Fibroblast of lung (primary cell): Measurements from ENCODE around the gene MIER2. TPM values are rescaled to one million over a fixed set of nuclear protein-coding genes. Genes with fewer than 3 reads are reported as not detected.

Experiments
- DNase-seq, 2 donors: peaks; one replicate each; pipeline versions ENCODE4 v3.0.0 to v3.0.0-alpha.2; 2010; ENCODE audit warnings: low read depth in 2 of 2
- H2AFZ ChIP-seq: 2 replicates; pipeline ENCODE4 v1.5.1; 2012; ENCODE audit warnings: low read length, control low read depth, inconsistent platforms
- H3K27ac ChIP-seq: 2 replicates; pipeline ENCODE4 v1.5.1; 2011; ENCODE audit warnings: low read length, control low read depth; ENCODE audit not compliant: insufficient read depth
- H3K27me3 ChIP-seq: 2 replicates; pipeline ENCODE4 v1.5.1; 2011; ENCODE audit warnings: mild to moderate bottlenecking, low read length; ENCODE audit not compliant: control insufficient read depth, insufficient read depth
- H3K36me3 ChIP-seq: 2 replicates; pipeline ENCODE4 v1.5.1; 2011; ENCODE audit warnings: low read length; ENCODE audit not compliant: control insufficient read depth, insufficient read depth
- H3K4me1 ChIP-seq: 2 replicates; pipeline ENCODE4 v1.5.1; 2011; ENCODE audit warnings: low read length; ENCODE audit not compliant: control insufficient read depth, insufficient read depth; ENCODE audit errors: extremely low read depth
- H3K4me2 ChIP-seq: 2 replicates; pipeline ENCODE4 v1.5.1; 2011; ENCODE audit warnings: low read length, control low read depth; ENCODE audit not compliant: insufficient read depth; ENCODE audit errors: extremely low read depth
- H3K4me3 ChIP-seq, 4 experiments: fragments of 200-600 bp in 1 of 4; sonication (generic) in 1 of 4; replicated peaks in 1 of 4; 2 replicates each; pipeline ENCODE4 v1.5.1; 2011 to 2016; ENCODE audit warnings: low read length in 4 of 4, low read depth in 3 of 4, mild to moderate bottlenecking in 3 of 4, control low read depth in 2 of 4, inconsistent platforms in 1 of 4, mixed read lengths in 1 of 4; ENCODE audit not compliant: insufficient read depth in 1 of 4; ENCODE audit errors: control extremely low read depth in 1 of 4
- H3K79me2 ChIP-seq: 2 replicates; pipeline ENCODE4 v1.5.1; 2012; ENCODE audit warnings: mild to moderate bottlenecking, low read length, inconsistent platforms; ENCODE audit not compliant: control insufficient read depth, insufficient read depth
- H3K9ac ChIP-seq: 2 replicates; pipeline ENCODE4 v1.5.1; 2011; ENCODE audit warnings: mild to moderate bottlenecking, low read length, control low read depth; ENCODE audit not compliant: insufficient read depth
- H3K9me3 ChIP-seq: 2 replicates; pipeline ENCODE4 v1.5.1; 2012; ENCODE audit warnings: low read depth, low read length; ENCODE audit not compliant: control insufficient read depth, insufficient read depth
- H4K20me1 ChIP-seq: 2 replicates; pipeline ENCODE4 v1.5.1; 2011; ENCODE audit warnings: low read length; ENCODE audit not compliant: control insufficient read depth, insufficient read depth; ENCODE audit errors: extremely low read depth
- CTCF ChIP-seq, 2 donors: IDR thresholded peaks in 1 of 2; conservative IDR thresholded peaks in 1 of 2; 1 replicate in 1 of 2; 2 replicates in 1 of 2; pipeline ENCODE4 v1.5.1; 2011 to 2012; ENCODE audit warnings: low read length in 2 of 2, control low read depth in 1 of 2, inconsistent platforms in 1 of 2, low read depth in 1 of 2, mild to moderate bottlenecking in 1 of 2
- EZH2 ChIP-seq: IDR thresholded peaks from 2 replicates; pipeline ENCODE4 v1.5.1; 2012; ENCODE audit warnings: low read length, control low read depth, mild to moderate bottlenecking; ENCODE audit errors: missing control alignments
- polyA plus RNA-seq, 2 donors: library from polyadenylated mRNA; depleted of rRNA in 1 of 2; stranded (reverse) in 1 of 2; unstranded in 1 of 2; fragments of >200 nt; gene quantifications; 2 replicates each; pipeline ENCODE4 v1.2.1, GENCODE V29; 2011 to 2012; ENCODE audit warnings: missing spikeins in 1 of 2
- total RNA-seq: library from RNA; depleted of rRNA; stranded (reverse); fragments of >200 nt; gene quantifications from 2 replicates; pipeline ENCODE4 v1.2.1, GENCODE V29; 2014

The MIER2 gene
- total and polyA plus RNA-seq, 2 donors (not counting 1 experiment from before 2014, with no cell fraction given): 13.7 to 20.6 TPM

- Histone ChIP-seq H3K4me3 (no peak overlapping the region), H3K36me3 (peaks cover 22% of the 10 kb centered on the region), H3K9ac (no peak overlapping the region), H3K79me2 (peaks cover 7% of the 10 kb centered on the region), H3K27me3 (no peaks in the 10 kb centered on the region), H3K9me3 (no peaks in the 10 kb centered on the region), H3K4me2 (no peak overlapping the region), H3K4me1 (no peaks in the 10 kb centered on the region), H4K20me1 (no peaks in the 10 kb centered on the region), H3K27ac (no peak overlapping the region), H2AFZ (no peak overlapping the region)
- TF ChIP-seq EZH2 (no peak), CTCF (conservative IDR thresholded peaks at IDR 0.05 in 1 of 2, IDR thresholded peaks at IDR 0.05 in 1 of 2; ENCODE audit: low read depth in 1 of 2, low read length in 2 of 2) (no peak)
- DNase-seq: no peak
Measured at GRCh38 chr19:313988-314815, 30.4 kb downstream of the MIER2 start.

- no peak for DNase-seq
- no peak overlapping the region for H3K9ac ChIP-seq
- no peak for TF ChIP-seq CTCF (conservative IDR thresholded peaks at IDR 0.05 in 1 of 2, IDR thresholded peaks at IDR 0.05 in 1 of 2; ENCODE audit: low read depth in 1 of 2, low read length in 2 of 2)
- TF ChIP-seq EZH2: no peak
- H4K20me1 ChIP-seq: no peaks in the 10 kb centered on the region
- peaks cover 7% of the 10 kb centered on the region for H3K79me2 ChIP-seq
- H3K4me3 ChIP-seq: no peak overlapping the region
- peaks cover 24% of the 10 kb centered on the region for H3K36me3 ChIP-seq
- no peaks in the 10 kb centered on the region for H3K4me1 ChIP-seq
- H3K9me3 ChIP-seq: no peaks in the 10 kb centered on the region
- H3K27ac ChIP-seq: no peak overlapping the region
- H3K4me2 ChIP-seq: no peak overlapping the region
- H2AFZ ChIP-seq: no peak overlapping the region
- H3K27me3 ChIP-seq: no peaks in the 10 kb centered on the region
Measured at GRCh38 chr19:313169-313987, 31.2 kb downstream of the MIER2 start.

- TF ChIP-seq CTCF (conservative IDR thresholded peaks at IDR 0.05 in 1 of 2, IDR thresholded peaks at IDR 0.05 in 1 of 2; ENCODE audit: low read depth in 1 of 2, low read length in 2 of 2): no peak
- TF ChIP-seq EZH2: no peak
- Histone ChIP-seq H3K27me3 (no peaks in the 10 kb centered on the region), H3K27ac (no peak overlapping the region), H3K9ac (no peak overlapping the region), H3K79me2 (peaks cover 7% of the 10 kb centered on the region), H3K4me1 (no peaks in the 10 kb centered on the region), H2AFZ (no peak overlapping the region), H3K36me3 (peaks cover 27% of the 10 kb centered on the region), H4K20me1 (no peaks in the 10 kb centered on the region), H3K9me3 (no peaks in the 10 kb centered on the region), H3K4me2 (no peak overlapping the region), H3K4me3 (no peak overlapping the region)
- no peak for DNase-seq
Measured at GRCh38 chr19:311813-312261, 32.8 kb downstream of the MIER2 start.
